B cell (primary cell): ENCODE data around the gene SLC13A4. TPM values are rescaled to one million over a fixed set of nuclear protein-coding genes. Genes with fewer than 3 reads are reported as not detected.

Experiments used
- ATAC-seq: fragments of 200-7000 bp; cut with Tn5 transposase; one replicate; pipeline ENCODE4 v1.10.0; 2021; ENCODE audit warnings: low read depth, mild to moderate bottlenecking, moderate number of reproducible peaks, moderate library complexity
- CTCF ChIA-PET: fragments of 350-600 bp; sonication (Branson Sonifier 250); formaldehyde crosslinking; loops from one replicate; lab custom pipeline; 2021; ENCODE audit warnings: antibody characterized with exemption, inconsistent platforms; lab: Charles Lee
- POLR2A ChIA-PET: fragments of 350-600 bp; sonication (Branson Sonifier 250); formaldehyde crosslinking; loops from one replicate; lab custom pipeline; 2021; ENCODE audit warnings: antibody characterized with exemption; lab: Charles Lee
- DNase-seq: peaks from one replicate; pipeline ENCODE4 v3.0.0; 2013
- H2AFZ ChIP-seq: 2 replicates; pipeline ENCODE4 v1.6.1; 2012; ENCODE audit warnings: mild to moderate bottlenecking, low read depth, low read length; ENCODE audit not compliant: insufficient read depth, poor library complexity, severe bottlenecking
- H3K27ac ChIP-seq, 2 donors: 1 replicate in 1 of 2; 2 replicates in 1 of 2; pipeline ENCODE4 v1.5.1; 2012 to 2013; ENCODE audit warnings: low read length in 2 of 2, mild to moderate bottlenecking in 2 of 2, moderate library complexity in 1 of 2
- H3K27me3 ChIP-seq, 4 experiments: fragments of 200-600 bp in 1 of 4; sonication (generic) in 1 of 4; replicated peaks in 1 of 4; 1 replicate in 2 of 4; 2 replicates in 2 of 4; pipeline versions ENCODE4 v1.6.1 to v1.7.0; 2013 to 2016; ENCODE audit warnings: low read length in 3 of 4, mild to moderate bottlenecking in 2 of 4, mixed read lengths in 1 of 4, moderate library complexity in 1 of 4; ENCODE audit not compliant: insufficient read depth in 4 of 4, control insufficient read depth in 3 of 4; ENCODE audit errors: control extremely low read depth in 1 of 4
- H3K36me3 ChIP-seq, 2 experiments: replicated peaks in 1 of 2; 1 replicate in 1 of 2; 2 replicates in 1 of 2; pipeline versions ENCODE4 v1.6.1 to v1.7.1; 2013; ENCODE audit warnings: low read length in 1 of 2; ENCODE audit not compliant: insufficient read depth in 2 of 2, control insufficient read depth in 1 of 2; ENCODE audit errors: control extremely low read depth in 1 of 2, extremely low read depth in 1 of 2
- H3K4me1 ChIP-seq, 2 donors: fragments of 200-600 bp in 1 of 2; sonication (generic) in 1 of 2; 1 replicate in 1 of 2; 2 replicates in 1 of 2; pipeline versions ENCODE4 v1.5.1 to v1.6.1; 2013 to 2017; ENCODE audit warnings: low read length in 2 of 2; ENCODE audit not compliant: control insufficient read depth in 2 of 2, insufficient read depth in 2 of 2
- H3K4me2 ChIP-seq: replicated peaks from 2 replicates; pipeline ENCODE3; 2012; ENCODE audit warnings: mild to moderate bottlenecking, low read depth, low read length; ENCODE audit not compliant: poor library complexity, severe bottlenecking
- H3K4me3 ChIP-seq, 5 experiments: fragments of 200-600 bp in 1 of 5; sonication (generic) in 1 of 5; 1 replicate in 3 of 5; 2 replicates in 2 of 5; pipeline versions ENCODE4 v1.5.1 to v1.7.0; 2011 to 2016; ENCODE audit warnings: low read length in 4 of 5, mild to moderate bottlenecking in 4 of 5, low read depth in 2 of 5, control low read depth in 1 of 5, moderate library complexity in 1 of 5; ENCODE audit not compliant: insufficient read depth in 1 of 5; ENCODE audit errors: control extremely low read depth in 1 of 5, extremely low read depth in 1 of 5
- H3K79me2 ChIP-seq: fragments of 200-600 bp; sonication (generic); one replicate; pipeline ENCODE4 v1.6.0; 2016; ENCODE audit warnings: low read length; ENCODE audit not compliant: control insufficient read depth, insufficient read depth
- H3K9ac ChIP-seq: fragments of 200-600 bp; sonication (generic); 2 replicates; pipeline ENCODE4 v1.6.1; 2017; ENCODE audit warnings: mild to moderate bottlenecking, low read length, moderate library complexity
- H3K9me3 ChIP-seq, 3 donors: one replicate each; pipeline versions ENCODE4 v1.6.1 to v1.7.1; 2013; ENCODE audit warnings: low read length in 2 of 3; ENCODE audit not compliant: control insufficient read depth in 2 of 3, insufficient read depth in 1 of 3; ENCODE audit errors: control extremely low read depth in 1 of 3
- H4K20me1 ChIP-seq: 2 replicates; pipeline ENCODE4 v1.6.0; 2012; ENCODE audit warnings: mild to moderate bottlenecking, low read length; ENCODE audit not compliant: insufficient read depth, control insufficient read depth, poor library complexity, severe bottlenecking
- H3K27ac Mint-ChIP-seq: one replicate; pipeline ENCODE4 v1.8.0; 2021; ENCODE audit warnings: mixed read lengths
- H3K27me3 Mint-ChIP-seq: one replicate; pipeline ENCODE4 v1.8.0; 2021; ENCODE audit warnings: mixed read lengths
- H3K4me1 Mint-ChIP-seq: one replicate; pipeline ENCODE4 v1.8.0; 2021; ENCODE audit warnings: mixed read lengths
- H3K4me3 Mint-ChIP-seq: one replicate; pipeline ENCODE4 v1.8.0; 2021; ENCODE audit warnings: mixed read lengths
- H3K9me3 Mint-ChIP-seq: one replicate; pipeline ENCODE4 v1.8.0; 2022; ENCODE audit warnings: mixed read lengths; ENCODE audit not compliant: insufficient read depth
- CTCF ChIP-seq: fragments of 200-600 bp; IDR thresholded peaks from one replicate; pipeline ENCODE4 v1.8.0; 2022; ENCODE audit warnings: antibody characterized with exemption, mild to moderate bottlenecking
- EZH2 ChIP-seq: IDR thresholded peaks from 2 replicates; pipeline ENCODE4 v1.6.1; 2012; ENCODE audit warnings: borderline replicate concordance, low read depth, mild to moderate bottlenecking, moderate library complexity, low read length; ENCODE audit not compliant: insufficient read depth, poor library complexity, severe bottlenecking
- WGBS: methylation state at CpG from one replicate; pipeline ENCODE4 v1.1.5; 2013; ENCODE audit warnings: missing lambda C conversion rate; ENCODE audit not compliant: insufficient coverage; 5-methylcytosine and 5-hydroxymethylcytosine counted together
- intact Hi-C: fragments of 100-400 bp; cut with micrococcal nuclease; formaldehyde crosslinking; loops from one replicate; pipeline ENCODE4 v1.10.0; 2022
- polyA plus RNA-seq: library from polyadenylated mRNA; depleted of rRNA; stranded (reverse); fragments of >200 nt; gene quantifications from 2 replicates; pipeline ENCODE4 v1.2.3, GENCODE V29; 2012
- total RNA-seq, 2 donors: library from RNA; stranded (reverse); fragments of 120-200 nt in 1 of 2; gene quantifications; 1 replicate in 1 of 2; 2 replicates in 1 of 2; pipeline versions ENCODE4 v1.2.3 to v1.2.4, GENCODE V29; 2013 to 2022

The SLC13A4 gene
- total and polyA plus RNA-seq, 2 donors (not counting 1 experiment from before 2014, with no cell fraction given) = not detected

DNA sequence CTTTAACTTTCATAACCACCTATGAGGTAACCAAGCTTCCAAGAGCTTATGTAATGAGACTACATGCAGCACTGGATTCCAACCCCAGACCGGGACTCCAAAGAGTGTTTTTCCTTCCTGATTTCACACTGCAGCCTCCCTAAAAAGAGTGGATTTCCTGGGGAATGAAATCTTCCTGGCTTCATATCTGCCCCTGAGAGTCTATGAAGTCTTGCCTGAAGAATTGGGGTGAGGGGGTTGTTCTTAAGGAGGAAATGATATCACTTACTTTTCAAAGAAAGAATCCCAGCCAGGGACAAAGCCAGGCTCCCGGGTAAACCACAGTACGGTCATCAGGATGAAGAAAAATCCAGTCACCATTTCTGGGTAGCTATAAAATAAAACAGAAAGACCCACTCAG is 35.9 kb downstream of the SLC13A4 start:
- H3K4me2 ChIP-seq = no peak overlapping the region
- DNase-seq (no peak), ATAC-seq (no peak)
- no CpG with 5 or more reads among the region's 3 CpGs for WGBS
- H3K36me3 ChIP-seq = peaks cover 0 to 1% of the 10 kb centered on the region in 2 experiments
- TF ChIP-seq EZH2 (no peak), CTCF (no peak)
- H3K4me1 ChIP-seq = no peaks in the 10 kb centered on the region
- no peak overlapping the region for H3K4me3 ChIP-seq
- Mint-ChIP-seq H3K9me3 (no peaks in the 10 kb centered on the region), H3K27ac (no peak overlapping the region), H3K4me1 (no peaks in the 10 kb centered on the region), H3K4me3 (no peak overlapping the region), H3K27me3 (no peaks in the 10 kb centered on the region)
- no peaks in the 10 kb centered on the region for H3K9me3 ChIP-seq
- no peaks in the 10 kb centered on the region for H3K27me3 ChIP-seq
- H2AFZ ChIP-seq = no peak overlapping the region
- H3K27ac ChIP-seq = no peak overlapping the region
- ChIA-PET POLR2A (no interaction called here), CTCF (no interaction called here)
- H3K79me2 ChIP-seq = no peaks in the 10 kb centered on the region
- no peaks in the 10 kb centered on the region for H4K20me1 ChIP-seq
- intact Hi-C loops = no loop called here
- no peak overlapping the region for H3K9ac ChIP-seq

GRCh38 chr7:135690566-135690965 is 37.4 kb downstream of the SLC13A4 start:
- no peak for ATAC-seq
- 100% methylated on average over 3 of the region's 3 CpGs for WGBS
- H3K4me3 Mint-ChIP-seq = no peak overlapping the region
- intact Hi-C loops = no loop called here
- Histone ChIP-seq H4K20me1 (no peaks in the 10 kb centered on the region), H3K4me2 (no peak overlapping the region), H3K4me1 (no peaks in the 10 kb centered on the region), H3K9me3 (no peaks in the 10 kb centered on the region), H3K79me2 (no peaks in the 10 kb centered on the region), H2AFZ (no peak overlapping the region), H3K27ac (no peak overlapping the region), H3K36me3 (peaks cover 0 to 1% of the 10 kb centered on the region in 2 experiments), H3K27me3 (no peaks in the 10 kb centered on the region), H3K9ac (no peak overlapping the region), H3K4me3 (no peak overlapping the region)
- no peaks in the 10 kb centered on the region for H3K27me3 Mint-ChIP-seq
- H3K9me3 Mint-ChIP-seq = no peaks in the 10 kb centered on the region
- no peak overlapping the region for H3K27ac Mint-ChIP-seq
- TF ChIP-seq EZH2 (no peak), CTCF (no peak)
- no peak for DNase-seq
- H3K4me1 Mint-ChIP-seq = no peaks in the 10 kb centered on the region
- ChIA-PET POLR2A (no interaction called here), CTCF (no interaction called here)
